MM.1S (cell line): ENCODE data around the gene TP53.

Experiments used
- DNase-seq: peaks from one replicate; pipeline ENCODE4 v3.0.0-alpha.2; 2015
- H2AFZ ChIP-seq: fragments of 300-600 bp; sonication (generic); 2 replicates; pipeline ENCODE4 v1.6.0; 2016; ENCODE audit warnings: antibody characterized with exemption, low read length
- H3F3A ChIP-seq: fragments of 300-600 bp; sonication (generic); 2 replicates; pipeline ENCODE4 v1.6.1; 2016; ENCODE audit warnings: mild to moderate bottlenecking, antibody characterized with exemption, low read length, moderate library complexity, mixed read lengths; ENCODE audit not compliant: insufficient read depth
- H3K27ac ChIP-seq: fragments of 300-600 bp; sonication (generic); 2 replicates; pipeline ENCODE4 v1.5.1; 2016; ENCODE audit warnings: mild to moderate bottlenecking, low read length
- H3K27me3 ChIP-seq: fragments of 300-600 bp; sonication (generic); replicated peaks from 2 replicates; pipeline ENCODE4 v1.6.0; 2016; ENCODE audit warnings: low read length; ENCODE audit not compliant: insufficient read depth
- H3K36me3 ChIP-seq: fragments of 300-600 bp; sonication (generic); replicated peaks from 2 replicates; pipeline ENCODE4 v1.6.1; 2016; ENCODE audit warnings: mild to moderate bottlenecking, low read length, mixed read lengths; ENCODE audit not compliant: insufficient read depth
- H3K4me1 ChIP-seq: fragments of 300-600 bp; sonication (generic); 2 replicates; pipeline ENCODE4 v1.6.1; 2016; ENCODE audit warnings: low read length, mixed read lengths
- H3K4me2 ChIP-seq: fragments of 300-600 bp; sonication (generic); 2 replicates; pipeline ENCODE4 v1.6.0; 2016; ENCODE audit warnings: low read depth, low read length
- H3K4me3 ChIP-seq: fragments of 300-600 bp; sonication (generic); 2 replicates; pipeline ENCODE4 v1.5.1; 2016; ENCODE audit warnings: low read length, mixed read lengths
- H3K79me2 ChIP-seq: fragments of 300-600 bp; sonication (generic); 2 replicates; pipeline ENCODE4 v1.6.1; 2016; ENCODE audit warnings: mixed run types, low read length, mixed read lengths
- H3K9ac ChIP-seq: fragments of 300-600 bp; sonication (generic); 2 replicates; pipeline ENCODE4 v1.6.1; 2016; ENCODE audit warnings: low read length, mixed read lengths
- H3K9me2 ChIP-seq: fragments of 300-600 bp; sonication (generic); replicated peaks from 2 replicates; pipeline ENCODE4 v1.6.1; 2016; ENCODE audit warnings: mild to moderate bottlenecking, low read length, mixed read lengths; ENCODE audit not compliant: insufficient read depth
- H3K9me3 ChIP-seq: fragments of 300-600 bp; sonication (generic); replicated peaks from 2 replicates; pipeline ENCODE4 v1.6.1; 2016; ENCODE audit warnings: mild to moderate bottlenecking, low read length, mixed read lengths; ENCODE audit not compliant: insufficient read depth
- H4K20me1 ChIP-seq: fragments of 300-600 bp; sonication (generic); 2 replicates; pipeline ENCODE4 v1.6.1; 2016; ENCODE audit warnings: mild to moderate bottlenecking, low read length, moderate library complexity, mixed read lengths; ENCODE audit not compliant: insufficient read depth
- EZH2 ChIP-seq: fragments of 300-600 bp; sonication (generic); optimal IDR thresholded peaks from 2 replicates; pipeline ENCODE3; 2017; ENCODE audit warnings: low read depth, mild to moderate bottlenecking, antibody characterized with exemption, low read length, mixed read lengths
- EZH2phosphoT487 ChIP-seq: fragments of 300-600 bp; sonication (generic); IDR thresholded peaks from 2 replicates; pipeline ENCODE4 v1.6.1; 2018; ENCODE audit warnings: antibody characterized with exemption, low read length
- TF ChIP-seq, protein P1 (sequence below): fragments of 300-600 bp; sonication (generic); IDR thresholded peaks from 2 replicates; pipeline ENCODE4 v1.5.1; 2016; ENCODE audit warnings: antibody characterized with exemption, low read length, mixed read lengths

Gene TP53

GRCh38 chr17:7651665-7652387 lies 35.5 kb downstream of the TP53 start:
- Histone ChIP-seq H3K9me3 (no peaks in the 10 kb centered on the region), H3K36me3 (no peaks in the 10 kb centered on the region), H3K9ac (no peak overlapping the region), H3K4me1 (no peaks in the 10 kb centered on the region), H3K79me2 (no peaks in the 10 kb centered on the region), H3K27me3 (peaks cover 76% of the 10 kb centered on the region), H3K9me2 (no peaks in the 10 kb centered on the region), H3F3A (no peaks in the 10 kb centered on the region), H4K20me1 (no peaks in the 10 kb centered on the region), H2AFZ (no peak overlapping the region), H3K4me3 (no peak overlapping the region), H3K4me2 (no peak overlapping the region), H3K27ac (no peak overlapping the region)
- no peak for DNase-seq
- TF ChIP-seq, protein P1, sequence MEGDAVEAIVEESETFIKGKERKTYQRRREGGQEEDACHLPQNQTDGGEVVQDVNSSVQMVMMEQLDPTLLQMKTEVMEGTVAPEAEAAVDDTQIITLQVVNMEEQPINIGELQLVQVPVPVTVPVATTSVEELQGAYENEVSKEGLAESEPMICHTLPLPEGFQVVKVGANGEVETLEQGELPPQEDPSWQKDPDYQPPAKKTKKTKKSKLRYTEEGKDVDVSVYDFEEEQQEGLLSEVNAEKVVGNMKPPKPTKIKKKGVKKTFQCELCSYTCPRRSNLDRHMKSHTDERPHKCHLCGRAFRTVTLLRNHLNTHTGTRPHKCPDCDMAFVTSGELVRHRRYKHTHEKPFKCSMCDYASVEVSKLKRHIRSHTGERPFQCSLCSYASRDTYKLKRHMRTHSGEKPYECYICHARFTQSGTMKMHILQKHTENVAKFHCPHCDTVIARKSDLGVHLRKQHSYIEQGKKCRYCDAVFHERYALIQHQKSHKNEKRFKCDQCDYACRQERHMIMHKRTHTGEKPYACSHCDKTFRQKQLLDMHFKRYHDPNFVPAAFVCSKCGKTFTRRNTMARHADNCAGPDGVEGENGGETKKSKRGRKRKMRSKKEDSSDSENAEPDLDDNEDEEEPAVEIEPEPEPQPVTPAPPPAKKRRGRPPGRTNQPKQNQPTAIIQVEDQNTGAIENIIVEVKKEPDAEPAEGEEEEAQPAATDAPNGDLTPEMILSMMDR = no peak
- TF ChIP-seq EZH2 = no peak
- no peak for TF ChIP-seq EZH2phosphoT487

GRCh38 chr17:7651097-7651664 lies 36.1 kb downstream of the TP53 start:
- Histone ChIP-seq H3K27ac (no peak overlapping the region), H3K27me3 (peaks cover 82% of the 10 kb centered on the region), H3K9me3 (no peaks in the 10 kb centered on the region), H3K4me1 (no peaks in the 10 kb centered on the region), H2AFZ (no peak overlapping the region), H3F3A (no peaks in the 10 kb centered on the region), H4K20me1 (no peaks in the 10 kb centered on the region), H3K79me2 (no peaks in the 10 kb centered on the region), H3K36me3 (no peaks in the 10 kb centered on the region), H3K4me3 (peak overlapping the region; percentile 44), H3K9me2 (no peaks in the 10 kb centered on the region), H3K4me2 (peak overlapping the region; percentile 69), H3K9ac (no peak overlapping the region)
- no peak for DNase-seq
- TF ChIP-seq EZH2phosphoT487 (no peak), EZH2 (peak; percentile 89)
- TF ChIP-seq, protein P1 = no peak

DNA sequence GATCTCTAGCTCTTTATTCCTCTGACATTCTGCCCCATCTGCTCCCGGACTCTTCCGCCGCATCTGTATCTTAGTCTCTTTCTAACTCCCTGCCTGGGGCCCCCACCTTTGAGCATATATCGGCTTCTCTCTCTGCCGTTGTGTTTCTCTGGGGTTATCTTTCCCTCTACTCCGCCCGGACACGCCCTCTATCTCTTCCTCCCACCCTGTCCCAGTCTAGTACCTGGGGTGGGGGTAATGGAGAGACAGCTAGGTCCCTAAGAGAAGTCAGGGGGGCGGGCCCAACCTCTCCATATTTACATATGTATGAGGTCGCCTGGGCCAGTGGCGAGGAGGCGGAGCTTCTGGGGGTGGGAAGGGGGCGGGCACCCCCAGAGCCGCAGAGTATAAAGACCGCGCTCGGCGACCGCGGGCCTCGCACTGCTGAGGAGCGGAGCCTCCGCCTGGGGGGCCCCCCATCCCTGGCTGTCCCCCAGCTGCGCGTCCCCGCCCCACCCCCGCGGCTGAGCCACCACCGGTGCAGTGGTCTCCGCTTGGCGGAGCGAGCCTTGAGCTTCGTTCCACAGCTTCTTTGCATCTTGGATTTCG lies 36.7 kb downstream of the TP53 start, which contains the start of gene ATP1B2:
TSS of gene ATP1B2 (plus strand) at position 418 of the 588 bp plus-strand sequence. CDS start 593 bp downstream, outside the sequence.
- Histone ChIP-seq H3K27me3 (peaks cover 86% of the 10 kb centered on the region), H3F3A (no peaks in the 10 kb centered on the region), H3K9me3 (no peaks in the 10 kb centered on the region), H3K27ac (no peak within 1 kb of the TSS), H3K9me2 (no peaks in the 10 kb centered on the region), H3K4me3 (peak within 1 kb of the TSS; percentile 44), H3K4me1 (no peaks in the 10 kb centered on the region), H3K79me2 (no peaks in the 10 kb centered on the region), H3K9ac (no peak within 1 kb of the TSS), H3K4me2 (peak within 1 kb of the TSS; percentile 69), H3K36me3 (no peaks in the 10 kb centered on the region), H2AFZ (peak within 1 kb of the TSS; percentile 64; the same call in 1 of the 2 replicates), H4K20me1 (no peaks in the 10 kb centered on the region)
- TF ChIP-seq, protein P1 = no peak
- no peak for TF ChIP-seq EZH2phosphoT487
- TF ChIP-seq EZH2 = no peak
- DNase-seq = peak; percentile 54
